Naive B cell (primary cell): Measurements from ENCODE around the gene SLC22A9. TPM values are rescaled to one million over a fixed set of nuclear protein-coding genes. Genes with fewer than 3 reads are reported as not detected.
"Not testable (repeated sequence)": the region's sequence is repeated elsewhere in the genome, so short reads cannot be mapped to it uniquely, and the experiment has no call there.

Experiments
- ATAC-seq, 2 donors: fragments of 150-1000 bp; cut with Tn5 transposase; 2 replicates each; pipeline ENCODE4 v1.10.0; 2021; ENCODE audit warnings: low read depth in 2 of 2, mild to moderate bottlenecking in 2 of 2, moderate library complexity in 2 of 2
- DNase-seq: peaks from one replicate; pipeline ENCODE4 v3.0.0; 2022
- H3K27ac Mint-ChIP-seq, 6 donors: one replicate each; pipeline ENCODE4 v1.8.0; 2020 to 2022; ENCODE audit warnings: mild to moderate bottlenecking in 6 of 6, mixed read lengths in 6 of 6, moderate library complexity in 5 of 6, inconsistent platforms in 2 of 6
- H3K27me3 Mint-ChIP-seq, 3 donors: one replicate each; pipeline ENCODE4 v1.8.0; 2021 to 2022; ENCODE audit warnings: mixed read lengths in 3 of 3, mild to moderate bottlenecking in 1 of 3
- H3K36me3 Mint-ChIP-seq, 2 donors: one replicate each; pipeline ENCODE4 v1.8.0; 2020 to 2022; ENCODE audit warnings: mixed read lengths in 2 of 2, inconsistent platforms in 1 of 2, mild to moderate bottlenecking in 1 of 2
- H3K4me1 Mint-ChIP-seq, 3 donors: one replicate each; pipeline ENCODE4 v1.8.0; 2020 to 2022; ENCODE audit warnings: mixed read lengths in 3 of 3, inconsistent platforms in 1 of 3, mild to moderate bottlenecking in 1 of 3, moderate library complexity in 1 of 3
- H3K4me3 Mint-ChIP-seq, 8 donors: one replicate each; pipeline ENCODE4 v1.8.0; 2020 to 2022; ENCODE audit warnings: mild to moderate bottlenecking in 8 of 8, mixed read lengths in 8 of 8, moderate library complexity in 8 of 8, inconsistent platforms in 2 of 8
- H3K9me3 Mint-ChIP-seq, 7 donors: one replicate each; pipeline ENCODE4 v1.8.0; 2020 to 2022; ENCODE audit warnings: mixed read lengths in 7 of 7, mild to moderate bottlenecking in 5 of 7, inconsistent platforms in 2 of 7, moderate library complexity in 1 of 7
- polyA plus RNA-seq, 6 donors: library from polyadenylated mRNA; unstranded; fragments of 300-500 nt; fragmentation: Illumina TruSeq; gene quantifications; one replicate each; pipeline ENCODE4 v1.2.3, GENCODE V29; 2021; ENCODE audit warnings: low read depth in 6 of 6

The SLC22A9 gene
- polyA plus RNA-seq, 6 donors from 2014 or later, result not detected

- no peak for ATAC-seq
- no peak overlapping the region for H3K27ac Mint-ChIP-seq
- no peak overlapping the region for H3K4me3 Mint-ChIP-seq
- no peaks in the 10 kb centered on the region for H3K36me3 Mint-ChIP-seq
- DNase-seq, result no peak
- peaks cover 38 to 51% (median 49%) of the 10 kb centered on the region in 3 donors for H3K27me3 Mint-ChIP-seq
- H3K4me1 Mint-ChIP-seq, result no peaks in the 10 kb centered on the region
- H3K9me3 Mint-ChIP-seq, result peaks cover 0 to 1% (median 0%) of the 10 kb centered on the region in 7 donors
These were observed 34.8 kb downstream of the SLC22A9 start for GRCh38 chr11:63404161-63404935.

DNA sequence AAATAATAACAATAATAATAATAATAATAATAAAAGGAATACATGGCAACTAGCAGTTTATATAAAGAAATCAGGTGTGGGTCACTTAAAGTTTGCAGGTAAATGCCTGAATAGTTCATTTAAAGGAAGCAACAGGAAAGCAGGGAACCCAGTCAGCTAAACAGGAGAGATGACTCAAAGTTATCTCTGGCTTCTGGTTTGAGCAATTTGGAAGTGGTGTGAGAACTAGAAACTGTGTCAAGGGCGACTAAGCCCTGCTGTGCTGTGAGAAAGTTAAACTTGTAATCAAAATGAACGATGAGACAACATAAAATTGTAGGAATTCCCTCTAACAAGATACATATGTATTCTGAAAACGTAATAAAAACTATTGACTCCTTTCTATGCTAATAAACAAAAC lies 35.5 kb downstream of the SLC22A9 start:
- ATAC-seq, result no peak
- H3K4me3 Mint-ChIP-seq, result no peak overlapping the region
- DNase-seq, result no peak
- no peak overlapping the region for H3K27ac Mint-ChIP-seq
- peaks cover 0 to 1% (median 0%) of the 10 kb centered on the region in 7 donors for H3K9me3 Mint-ChIP-seq
- H3K27me3 Mint-ChIP-seq, result peaks cover 37 to 49% (median 48%) of the 10 kb centered on the region in 3 donors
- H3K4me1 Mint-ChIP-seq, result no peaks in the 10 kb centered on the region
- H3K36me3 Mint-ChIP-seq, result no peaks in the 10 kb centered on the region

GRCh38 chr11:63406458-63406857 lies 36.9 kb downstream of the SLC22A9 start:
- Mint-ChIP-seq H3K4me1 (no peaks in the 10 kb centered on the region), H3K36me3 (no peaks in the 10 kb centered on the region), H3K4me3 (no peak overlapping the region), H3K27ac (no peak overlapping the region), H3K9me3 (no peaks in the 10 kb centered on the region), H3K27me3 (peaks cover 30 to 43% (median 38%) of the 10 kb centered on the region in 3 donors)
- ATAC-seq (no peak), DNase-seq (no peak)

DNA sequence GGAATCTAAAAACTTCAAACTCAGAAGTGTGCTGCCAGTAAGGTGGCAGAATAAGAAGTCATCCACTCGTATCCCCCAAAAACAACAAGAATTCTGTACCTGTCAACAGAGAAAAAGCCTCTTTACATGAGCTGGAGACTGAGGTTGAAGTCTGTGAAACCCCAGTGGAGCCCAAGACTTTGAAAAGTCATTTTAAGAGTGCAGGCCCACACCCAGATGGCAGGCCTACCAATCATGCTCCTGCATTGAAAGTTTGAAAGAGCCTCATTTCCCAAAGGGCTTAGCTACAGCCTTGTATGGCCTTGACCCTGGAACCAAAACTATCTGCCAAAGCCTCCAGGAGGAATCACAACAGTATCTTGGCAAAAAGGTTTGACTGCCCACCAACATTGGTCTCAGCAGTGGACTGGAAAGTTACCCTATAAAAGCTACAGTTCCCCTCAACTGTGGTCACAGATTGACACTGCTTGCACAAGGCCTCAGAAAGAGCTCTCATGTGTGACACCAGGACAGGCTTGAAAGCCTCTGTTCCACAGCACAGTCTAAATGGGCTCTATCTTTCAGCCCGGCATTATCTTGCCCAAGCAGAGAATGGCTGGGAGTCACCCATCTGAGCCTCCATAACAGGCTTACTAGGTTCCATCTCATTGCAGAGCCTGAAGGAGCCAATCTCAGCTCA lies 47.7 kb downstream of the SLC22A9 start:
- Mint-ChIP-seq H3K4me3 (no peak overlapping the region), H3K36me3 (peaks cover 0 to 14% of the 10 kb centered on the region in 2 donors), H3K27ac (no peak overlapping the region), H3K27me3 (peaks cover 11 to 37% (median 20%) of the 10 kb centered on the region in 3 donors), H3K4me1 (no peaks in the 10 kb centered on the region), H3K9me3 (peaks cover 3 to 14% (median 9%) of the 10 kb centered on the region in 7 donors)
- ATAC-seq, result no peak
- no peak for DNase-seq

GRCh38 chr11:63427971-63428508 lies 58.5 kb downstream of the SLC22A9 start:
- ATAC-seq, result no peak
- peaks cover 0 to 7% (median 3%) of the 10 kb centered on the region in 7 donors for H3K9me3 Mint-ChIP-seq
- H3K27ac Mint-ChIP-seq, result no peak overlapping the region
- no peaks in the 10 kb centered on the region for H3K36me3 Mint-ChIP-seq
- H3K4me3 Mint-ChIP-seq, result no peak overlapping the region
- H3K4me1 Mint-ChIP-seq, result no peaks in the 10 kb centered on the region
- H3K27me3 Mint-ChIP-seq, result peaks cover 35 to 47% (median 35%) of the 10 kb centered on the region in 3 donors
- DNase-seq, result no peak

- not testable (repeated sequence) for H3K9me3 Mint-ChIP-seq, H3K4me3 Mint-ChIP-seq, ATAC-seq, H3K36me3 Mint-ChIP-seq, H3K27ac Mint-ChIP-seq, H3K4me1 Mint-ChIP-seq, DNase-seq
- H3K27me3 Mint-ChIP-seq, result peaks cover 47 to 63% (median 56%) of the 10 kb centered on the region in 3 donors
These were observed 61.1 kb downstream of the SLC22A9 start for GRCh38 chr11:63430731-63431130.

DNA sequence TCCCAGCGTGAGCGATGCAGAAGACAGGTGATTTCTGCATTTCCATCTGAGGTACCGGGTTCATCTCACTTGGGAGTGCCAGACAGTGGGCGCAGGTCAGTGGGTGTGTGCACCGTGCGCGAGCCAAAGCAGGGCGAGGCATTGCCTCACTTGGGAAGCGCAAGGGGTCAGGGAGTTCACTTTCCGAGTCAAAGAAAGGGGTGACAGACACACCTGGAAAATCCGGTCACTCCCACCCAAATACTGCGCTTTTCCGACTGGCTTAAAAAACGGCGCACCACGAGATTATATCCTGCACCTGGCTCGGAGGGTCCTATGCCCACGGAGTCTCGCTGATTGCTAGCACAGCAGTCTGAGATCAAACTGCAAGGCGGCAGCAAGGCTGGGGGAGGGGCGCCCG lies 65.8 kb downstream of the SLC22A9 start:
- H3K9me3 Mint-ChIP-seq, H3K27ac Mint-ChIP-seq, H3K4me1 Mint-ChIP-seq, ATAC-seq, H3K36me3 Mint-ChIP-seq, DNase-seq, H3K4me3 Mint-ChIP-seq: not testable (repeated sequence)
- H3K27me3 Mint-ChIP-seq, result peaks cover 32 to 50% (median 49%) of the 10 kb centered on the region in 3 donors

- H3K4me3 Mint-ChIP-seq, DNase-seq, H3K9me3 Mint-ChIP-seq, H3K36me3 Mint-ChIP-seq, H3K4me1 Mint-ChIP-seq, ATAC-seq, H3K27ac Mint-ChIP-seq: not testable (repeated sequence)
- H3K27me3 Mint-ChIP-seq, result peaks cover 32 to 49% (median 48%) of the 10 kb centered on the region in 3 donors
These were observed 66.2 kb downstream of the SLC22A9 start for GRCh38 chr11:63435831-63436230.

DNA sequence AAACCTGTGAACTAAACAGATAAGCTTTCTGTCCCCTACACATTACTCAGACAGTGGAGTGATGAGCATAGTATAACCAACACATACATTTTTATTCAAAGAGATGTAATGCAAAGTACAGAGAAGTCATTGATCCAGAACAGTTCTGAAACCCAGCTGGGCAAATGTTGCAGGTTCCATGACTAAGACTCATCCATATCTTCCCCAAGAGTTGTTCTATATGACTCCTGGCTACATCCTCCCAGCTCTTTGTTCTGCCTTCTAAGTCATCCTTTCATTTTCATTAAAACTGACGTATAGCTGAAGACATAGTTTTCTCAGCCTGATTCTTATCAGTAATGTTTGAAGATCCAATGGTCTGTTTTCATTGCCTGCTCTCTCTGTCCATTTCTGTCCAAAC lies 74.1 kb downstream of the SLC22A9 start:
- peaks cover 12 to 16% (median 13%) of the 10 kb centered on the region in 3 donors for H3K27me3 Mint-ChIP-seq
- no peak overlapping the region for H3K27ac Mint-ChIP-seq
- DNase-seq (no peak), ATAC-seq (no peak)
- no peaks in the 10 kb centered on the region for H3K36me3 Mint-ChIP-seq
- H3K4me1 Mint-ChIP-seq, result peaks cover 0 to 4% (median 0%) of the 10 kb centered on the region in 3 donors
- H3K9me3 Mint-ChIP-seq, result peaks cover 0 to 10% (median 4%) of the 10 kb centered on the region in 7 donors
- no peak overlapping the region for H3K4me3 Mint-ChIP-seq

- Mint-ChIP-seq H3K4me3 (no peak overlapping the region), H3K27me3 (peaks cover 12 to 16% (median 13%) of the 10 kb centered on the region in 3 donors), H3K27ac (no peak overlapping the region), H3K4me1 (peaks cover 0 to 4% (median 0%) of the 10 kb centered on the region in 3 donors), H3K9me3 (peaks cover 0 to 10% (median 4%) of the 10 kb centered on the region in 7 donors), H3K36me3 (no peaks in the 10 kb centered on the region)
- no peak for DNase-seq
- no peak for ATAC-seq
These were observed 74.6 kb downstream of the SLC22A9 start for GRCh38 chr11:63444160-63444559.

GRCh38 chr11:63445118-63445517 lies 75.5 kb downstream of the SLC22A9 start:
- H3K4me1 Mint-ChIP-seq, result peaks cover 0 to 4% (median 0%) of the 10 kb centered on the region in 3 donors
- ATAC-seq, result no peak
- no peak overlapping the region for H3K4me3 Mint-ChIP-seq
- DNase-seq, result no peak
- H3K9me3 Mint-ChIP-seq, result peaks cover 0 to 11% (median 4%) of the 10 kb centered on the region in 7 donors
- H3K36me3 Mint-ChIP-seq, result no peaks in the 10 kb centered on the region
- H3K27ac Mint-ChIP-seq, result no peak overlapping the region
- H3K27me3 Mint-ChIP-seq, result peaks cover 13 to 16% (median 16%) of the 10 kb centered on the region in 3 donors

DNA sequence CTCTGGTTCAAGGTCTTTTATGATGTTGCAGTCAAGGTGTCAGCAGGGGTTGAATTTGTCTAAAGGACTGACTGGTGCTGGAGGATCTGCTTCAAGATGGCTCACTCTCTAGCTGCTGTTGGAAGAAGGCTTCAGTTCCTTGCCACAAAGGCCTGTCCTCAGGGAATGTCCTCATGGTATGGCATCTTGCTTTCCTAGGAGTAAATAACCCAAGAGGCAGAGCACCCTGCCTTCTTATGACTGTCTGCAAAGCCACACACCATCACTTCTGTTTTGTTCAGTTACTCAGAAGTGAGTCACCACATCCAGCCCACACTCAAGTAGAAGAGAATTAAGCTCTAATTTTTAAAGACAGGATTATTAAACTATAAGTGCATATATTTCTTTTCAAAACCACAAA lies 76.1 kb downstream of the SLC22A9 start:
- H3K27me3 Mint-ChIP-seq, result peaks cover 13 to 22% (median 19%) of the 10 kb centered on the region in 3 donors
- no peak overlapping the region for H3K4me3 Mint-ChIP-seq
- DNase-seq (no peak), ATAC-seq (no peak)
- H3K27ac Mint-ChIP-seq, result no peak overlapping the region
- peaks cover 0 to 11% (median 4%) of the 10 kb centered on the region in 7 donors for H3K9me3 Mint-ChIP-seq
- H3K4me1 Mint-ChIP-seq, result peaks cover 0 to 4% (median 0%) of the 10 kb centered on the region in 3 donors
- no peaks in the 10 kb centered on the region for H3K36me3 Mint-ChIP-seq

DNA sequence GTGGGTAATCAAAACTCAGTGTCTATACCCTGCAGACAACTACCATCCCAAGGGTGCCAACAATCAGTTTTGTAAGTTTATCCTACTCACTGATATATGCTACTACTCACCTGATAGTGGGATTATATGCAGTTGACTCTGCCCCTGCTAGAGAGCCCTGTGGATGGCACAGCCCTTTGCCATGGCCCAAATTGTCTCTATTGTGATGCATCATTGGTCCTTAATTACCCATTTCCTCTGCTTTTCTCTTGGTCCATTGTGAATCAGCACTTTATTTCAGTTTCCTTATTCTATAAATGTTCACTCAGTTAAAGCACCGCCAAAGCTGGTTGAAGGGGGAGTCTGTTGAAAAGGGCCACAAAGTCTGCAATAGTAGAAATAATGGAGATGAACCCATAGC lies 79.1 kb downstream of the SLC22A9 start:
- Mint-ChIP-seq H3K9me3 (peaks cover 0 to 6% (median 0%) of the 10 kb centered on the region in 7 donors), H3K36me3 (no peaks in the 10 kb centered on the region), H3K27me3 (peaks cover 22 to 34% (median 34%) of the 10 kb centered on the region in 3 donors), H3K4me1 (peaks cover 0 to 10% (median 0%) of the 10 kb centered on the region in 3 donors), H3K27ac (peak overlapping the region in 1 of 6 donors; percentile 32), H3K4me3 (no peak overlapping the region)
- DNase-seq, result no peak
- ATAC-seq, result no peak
